ENCODE results near the gene RNF144A. TPM values are rescaled to one million over a fixed set of nuclear protein-coding genes. Genes with fewer than 3 reads are reported as not detected.

RNF144A gene
- total RNA-seq, 1 donor from 2014 or later = 22.2 TPM

DNA sequence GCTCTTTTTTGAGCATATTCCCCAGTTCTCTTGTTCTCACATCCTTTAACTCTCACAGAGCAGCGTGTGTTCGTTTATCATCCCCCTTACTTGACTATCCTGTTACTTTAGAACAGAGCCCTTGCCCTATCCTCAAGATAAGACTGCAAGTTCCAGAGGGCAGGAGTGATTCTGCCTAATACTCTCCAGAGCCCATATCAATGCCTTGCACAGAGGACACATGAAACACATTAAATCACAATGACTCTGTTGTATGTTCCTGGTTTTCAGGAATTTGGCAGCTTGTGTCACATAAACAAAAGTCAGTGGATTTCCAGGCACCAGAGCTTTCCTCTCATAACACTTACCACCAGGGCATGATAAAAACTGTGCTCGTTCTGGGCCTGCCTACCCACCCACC, 156.7 kb downstream of the RNF144A start:
- no peak for DNase-seq (ENCODE audit: low spot score)

DNA sequence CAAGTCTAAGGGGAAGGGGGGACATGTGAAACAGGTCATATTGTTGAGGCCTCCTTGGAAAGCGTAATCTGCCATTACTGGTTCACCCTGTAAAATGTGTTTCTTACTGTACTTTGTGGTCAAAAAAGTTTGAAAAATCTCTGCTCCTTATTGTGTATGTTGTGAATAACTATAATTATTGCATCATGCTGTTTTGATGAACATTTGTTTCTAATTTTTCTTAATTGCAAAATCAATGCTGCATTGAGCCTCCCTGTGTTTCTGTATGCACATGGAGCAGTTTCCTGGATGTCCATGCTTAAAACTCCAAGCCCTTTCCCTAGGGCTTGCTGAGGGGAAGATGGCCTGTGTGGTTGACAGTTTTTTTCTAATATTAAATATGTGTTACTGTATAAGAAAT, 158.6 kb downstream of the RNF144A start:
- DNase-seq (ENCODE audit: low spot score) = no peak

DNA sequence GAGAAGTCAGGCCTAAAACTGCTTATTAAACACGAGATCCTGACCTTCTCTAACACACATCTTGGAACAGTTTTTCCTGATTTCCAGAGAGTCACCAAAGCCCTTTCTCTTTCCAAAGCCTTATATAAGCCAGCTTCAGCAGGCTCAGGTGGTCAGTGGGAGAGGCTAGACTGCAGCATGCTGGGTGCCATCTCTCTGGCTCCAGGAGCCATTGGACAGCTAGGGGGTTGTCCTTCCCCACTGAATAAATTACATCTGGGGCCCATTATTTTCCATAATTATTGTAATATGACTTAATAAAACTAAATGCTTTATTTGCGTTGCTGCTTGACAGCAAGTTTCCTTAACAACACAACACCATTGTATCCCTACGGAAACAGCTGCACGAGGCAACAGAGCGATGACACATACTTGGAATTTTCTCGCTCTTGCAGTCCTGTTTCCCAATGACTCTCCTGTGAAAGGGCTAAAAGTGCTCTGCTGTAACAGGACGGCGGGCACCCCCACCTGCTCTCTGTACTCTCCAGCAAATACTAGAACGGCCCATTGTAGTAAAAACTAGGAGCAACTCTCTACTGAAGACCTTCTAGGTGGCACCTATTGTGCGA, 160.6 kb downstream of the RNF144A start:
- DNase-seq (ENCODE audit: low spot score) = no peak

DNA sequence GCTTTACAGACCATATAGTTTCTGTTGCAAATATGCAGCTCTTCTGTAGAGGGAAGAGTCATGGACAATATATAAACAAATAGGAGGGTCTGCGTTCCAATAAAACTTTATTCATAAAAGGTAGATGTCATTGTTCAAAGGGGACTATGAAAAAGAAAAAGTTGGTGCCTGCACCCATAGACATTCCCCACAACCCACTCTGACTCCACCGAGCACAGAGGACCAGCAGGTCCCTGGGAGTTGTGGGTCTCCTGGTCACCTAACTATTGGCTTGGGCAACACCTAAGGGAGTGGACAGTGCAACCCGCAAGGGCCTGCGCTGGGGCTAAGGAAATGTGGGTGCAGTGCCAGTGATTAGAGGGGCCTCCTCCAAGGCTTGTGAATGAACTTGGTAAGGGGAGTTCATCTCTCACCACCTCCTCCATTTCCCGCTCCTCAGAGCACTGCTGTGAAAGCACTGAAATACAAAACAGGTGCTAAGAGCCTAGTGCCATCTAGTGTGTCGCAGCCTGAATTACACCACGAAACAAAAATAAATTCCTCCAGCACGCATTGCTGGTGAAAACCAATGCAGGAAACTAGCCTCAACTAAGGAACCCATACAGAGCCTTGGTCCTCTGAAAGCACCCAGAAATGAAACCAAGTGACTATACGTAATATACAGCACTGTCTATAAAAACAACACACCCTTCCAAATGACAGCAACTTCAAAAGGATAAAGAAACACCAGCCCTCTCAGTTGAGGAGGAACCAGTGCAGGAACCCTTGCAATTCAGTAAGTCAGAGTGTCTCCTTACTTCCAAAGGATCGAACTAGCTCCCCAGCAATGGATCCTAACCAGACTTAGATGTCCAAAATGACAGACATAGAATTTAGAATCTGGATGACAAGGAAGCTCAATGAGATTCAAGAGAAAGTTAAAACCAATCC, 166.6 kb downstream of the RNF144A start:
- no peak for DNase-seq (ENCODE audit: low spot score)

DNA sequence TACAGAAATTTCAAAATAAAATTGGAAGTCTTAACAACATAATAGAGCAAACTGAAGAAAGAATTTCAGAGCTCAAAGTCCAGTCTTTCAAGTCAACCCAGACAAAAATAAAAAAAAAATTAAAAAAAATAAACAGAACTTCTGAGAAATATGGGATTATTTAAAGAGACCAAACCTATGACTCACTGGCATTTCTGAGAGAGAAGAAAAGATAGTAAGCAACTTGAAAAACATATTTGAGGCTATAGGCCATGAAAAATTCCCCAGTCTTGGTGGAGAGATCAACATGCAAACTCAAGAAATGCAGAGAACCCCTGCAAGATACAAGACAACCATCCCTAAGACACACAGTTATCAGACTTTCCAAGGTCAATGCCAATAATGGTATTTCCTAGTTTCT, 167.4 kb downstream of the RNF144A start:
- no peak for DNase-seq (ENCODE audit: low spot score)

DNA sequence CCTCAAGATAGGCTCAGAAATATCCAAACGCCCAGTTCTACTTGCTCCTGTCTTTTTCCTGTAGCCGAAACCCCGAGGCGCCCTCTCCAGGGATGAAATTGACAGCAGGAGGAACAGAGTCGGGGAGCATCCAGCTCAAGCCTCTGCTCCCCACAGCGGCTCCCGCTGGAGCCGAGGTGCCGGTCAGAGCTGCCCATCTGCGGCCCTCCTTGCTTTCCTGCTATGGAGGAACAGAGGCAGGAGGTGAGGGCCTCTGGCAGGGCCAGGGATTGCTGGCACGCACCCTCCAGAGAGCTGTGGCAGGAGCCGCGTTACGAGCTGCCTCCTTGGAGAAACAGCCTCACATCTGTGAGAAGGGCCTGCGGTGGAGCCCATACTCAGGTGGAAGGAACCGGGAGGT, 172.1 kb downstream of the RNF144A start:
- DNase-seq (ENCODE audit: low spot score) = no peak

DNA sequence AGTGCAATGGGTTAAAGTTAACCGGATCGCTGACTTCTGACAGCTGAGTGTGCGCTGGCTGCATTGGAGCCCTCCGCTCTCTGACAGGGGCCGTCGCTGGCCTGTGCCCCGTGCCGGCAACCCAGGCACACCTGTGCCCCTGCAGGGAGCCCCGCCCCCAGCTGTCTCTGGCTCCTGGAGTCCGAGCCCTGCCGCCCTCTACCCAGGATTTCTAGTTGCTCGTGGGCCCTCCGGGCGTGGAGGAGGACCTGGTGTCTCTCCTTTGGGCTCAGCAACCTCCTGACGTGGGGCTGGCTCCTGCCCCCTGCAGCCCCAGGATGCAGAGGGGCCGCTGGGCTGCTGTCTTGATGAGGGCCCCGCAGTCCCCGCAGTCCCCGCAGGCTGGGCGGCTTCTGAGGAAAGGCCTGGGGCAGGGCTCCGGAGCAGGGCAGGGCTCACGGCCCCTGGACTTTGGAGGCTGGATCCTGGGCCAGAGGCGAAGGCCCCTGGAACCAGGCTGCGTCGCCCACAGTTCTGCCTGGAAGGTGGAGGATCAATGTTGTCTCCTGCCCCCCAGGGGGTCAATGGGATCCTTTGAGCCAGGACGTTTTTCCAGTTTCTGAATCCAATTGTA, 172.8 kb downstream of the RNF144A start:
- no peak for DNase-seq (ENCODE audit: low spot score)

DNA sequence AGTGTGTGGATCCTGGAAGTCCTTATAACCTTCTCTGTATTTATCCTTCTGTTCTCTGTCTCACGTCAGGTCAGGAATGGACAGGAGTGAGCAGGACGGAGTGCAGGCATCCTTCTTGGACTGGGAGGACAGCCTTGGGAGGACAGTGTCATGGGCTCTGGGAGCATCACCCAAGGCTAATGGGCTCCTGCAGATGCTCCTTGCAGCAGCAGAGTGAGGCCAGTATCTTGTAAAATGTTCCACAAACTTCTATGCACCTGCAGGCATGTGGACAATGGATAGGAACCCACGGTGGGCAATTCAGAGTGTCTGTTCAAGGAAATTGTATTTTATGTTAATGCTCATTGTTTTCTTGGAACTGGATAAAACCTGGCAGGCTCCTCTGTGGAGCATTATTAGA, 176.2 kb downstream of the RNF144A start:
- DNase-seq (ENCODE audit: low spot score) = no peak

Other genes starting within 250 kb of the RNF144A start
- 8.7 TPM for gene CMPK2, start 51.5 kb upstream of the RNF144A start, total RNA-seq
- gene RSAD2, start 39.6 kb upstream of the RNF144A start, total RNA-seq = 5.2 TPM